Heart right ventricle (tissue), 16 donors: ENCODE results near the gene BAX. TPM values are rescaled to one million over a fixed set of nuclear protein-coding genes. Genes with fewer than 3 reads are reported as not detected.

Experiments
- ATAC-seq, 8 donors: fragments of 200-7000 bp; cut with Tn5 transposase; one replicate each; pipeline ENCODE4 v1.9.1; 2020; ENCODE audit warnings: mild to moderate bottlenecking in 8 of 8, moderate library complexity in 8 of 8, moderate number of reproducible peaks in 1 of 8
- DNase-seq, 2 donors: peaks; one replicate each; pipeline ENCODE4 v3.0.0-alpha.2; 2020
- H3K27ac ChIP-seq, 10 donors: fragments of 200-600 bp; sonication (generic) in 2 of 10; one replicate each; pipeline versions ENCODE4 v1.5.0 to v1.8.0; 2020 to 2022; ENCODE audit warnings: mild to moderate bottlenecking in 3 of 10
- H3K27me3 ChIP-seq, 7 donors: fragments of 200-600 bp; one replicate each; pipeline ENCODE4 v1.8.0; 2021 to 2022; ENCODE audit warnings: mild to moderate bottlenecking in 2 of 7
- H3K36me3 ChIP-seq, 9 donors: fragments of 200-600 bp; sonication (generic) in 1 of 9; one replicate each; pipeline versions ENCODE4 v1.5.0 to v1.8.0; 2020 to 2022; ENCODE audit warnings: mild to moderate bottlenecking in 2 of 9
- H3K4me1 ChIP-seq, 9 donors: fragments of 200-600 bp; sonication (generic) in 1 of 9; one replicate each; pipeline versions ENCODE4 v1.5.0 to v1.8.0; 2020 to 2022; ENCODE audit warnings: mild to moderate bottlenecking in 4 of 9
- H3K4me3 ChIP-seq, 10 donors: fragments of 200-600 bp; sonication (generic) in 2 of 10; one replicate each; pipeline versions ENCODE4 v1.5.0 to v1.8.0; 2020 to 2022; ENCODE audit warnings: mild to moderate bottlenecking in 7 of 10, moderate library complexity in 2 of 10
- H3K9me3 ChIP-seq, 11 donors: fragments of 200-600 bp in 10 of 11; sonication (generic) in 2 of 11; one replicate each; pipeline versions ENCODE4 v1.5.0 to v1.8.0; 2013 to 2022; ENCODE audit warnings: mild to moderate bottlenecking in 2 of 11, control low read depth in 1 of 11, moderate library complexity in 1 of 11
- CTCF ChIP-seq, 9 donors: fragments of 200-600 bp; sonication (generic) in 2 of 9; IDR thresholded peaks; one replicate each; pipeline versions ENCODE4 v1.5.0 to v1.8.0; 2021 to 2022; ENCODE audit warnings: antibody characterized with exemption in 9 of 9, mild to moderate bottlenecking in 5 of 9, moderate library complexity in 1 of 9
- WGBS, 2 donors: extraction: QIAGEN DNeasy Blood & Tissue Kit; methylation state at CpG; one replicate each; pipeline ENCODE4 v1.1.7; 2013; ENCODE audit warnings: inconsistent platforms in 1 of 2; 5-methylcytosine and 5-hydroxymethylcytosine counted together
- intact Hi-C, 10 donors: fragments of 100-400 bp; cut with DNase I; formaldehyde crosslinking; loops; one replicate each; pipeline versions ENCODE4 v1.11.1 to v1.14.2; 2022
- polyA plus RNA-seq, 2 donors: library from polyadenylated mRNA; stranded (reverse); fragments of 200-250 nt; gene quantifications; one replicate each; pipeline ENCODE4 v1.2.3, GENCODE V29; 2013
- total RNA-seq, 10 donors: library from RNA; stranded (reverse); fragmentation: NEBNext Ultra II Directional in 3 of 10; extraction: Animal tissue kit (Norgen Biotek cat#: 25700) in 3 of 10; gene quantifications; one replicate each; pipeline versions ENCODE4 v1.2.1 to v1.2.4, GENCODE V29; 2021 to 2023
- donor health status: Arrhythmogenic right ventricular cardiomyopathy.
- donor health status: ischemic (EF 13 %, LVEDD 7.1; RV severe dilation, severe dysfunction).
- donor health status: healthy with polysubstance abuse.
- donor health status: DM: no; HTN: yes; CAD: no.
- donor health status: DM: no; HTN: no; CAD: no.
- donor health status: ischemic (EF 25% LVEDD 6.9; RV normal size, moderate dysfunction).
- donor health status: ischemic (EF 25% LVEDD 5.7; RV mildly dilated, moderate dysfunction).
- donor health status: healthy.
- donor health status: DM: yes; HTN: yes; CAD: no.
- donor health status: Ischemic cardiomyopathy.
- donor health status: ischemic (EF 35%, LVEDD 5.7; RV mildly dilated, moderate dysfunction).
- donor health status: nonischemic (EF 11% LVEDD 7.7; RV severe dilation, severe dysfunction).
- donor health status: DM: yes; HTN: yes; CAD: no.
- donor health status: PGD.
- donor health status: ischemic (EF 29% LVEDD 5.4; RV normal size, mild dysfunction).
- donor health status: nonischemic (EF 23%, LVEDD 6.1; RV moderate dilation, normal function).

BAX gene
- total and polyA plus RNA-seq, 12 donors = 11.5 to 41.5 (median 19.5) TPM

GRCh38 chr19:48994035-48994386, 39.3 kb downstream of the BAX start:
- H3K4me3 ChIP-seq = peak overlapping the region; percentile 42 to 99 (median 88)
- DNase-seq (no peak), ATAC-seq (no peak)
- TF ChIP-seq CTCF (IDR thresholded peaks at IDR 0.05) = no peak
- peaks cover 9 to 47% (median 42%) of the 10 kb centered on the region in 9 donors for H3K4me1 ChIP-seq
- peaks cover 0 to 20% (median 3%) of the 10 kb centered on the region in 9 donors for H3K36me3 ChIP-seq
- H3K27ac ChIP-seq = peak overlapping the region; percentile 74 to 98 (median 95)
- no peaks in the 10 kb centered on the region for H3K27me3 ChIP-seq
- intact Hi-C loops = loop anchor here in 5 of 10 donors (10.0 kb wide), 4 partner anchors 81 to 221 kb away; partner anchors contain the start of genes KCNA7 (in 2 of the 5), HRC (in 1 of the 5) and TRPM4 (in 1 of the 5)
- H3K9me3 ChIP-seq = no peaks in the 10 kb centered on the region
- 1% methylated on average over 13 of the region's 13 CpGs for WGBS, 2 donors

- peaks cover 0 to 14% (median 13%) of the 10 kb centered on the region in 9 donors for H3K4me1 ChIP-seq
- H3K9me3 ChIP-seq = no peaks in the 10 kb centered on the region
- DNase-seq (no peak), ATAC-seq (no peak)
- no peak overlapping the region for H3K27ac ChIP-seq
- 68% methylated on average over 5 of the region's 5 CpGs for WGBS, 2 donors
- peaks cover 0 to 26% (median 0%) of the 10 kb centered on the region in 9 donors for H3K36me3 ChIP-seq
- peak in 7 of 9 donors; percentile 28 to 57 (median 37) for TF ChIP-seq CTCF (IDR thresholded peaks at IDR 0.05)
- no peak overlapping the region for H3K4me3 ChIP-seq
- intact Hi-C loops = loop anchor here in 5 of 10 donors (10.0 kb wide), 4 partner anchors 77 to 217 kb away; partner anchors contain the start of genes KCNA7 (in 2 of the 5), HRC (in 1 of the 5) and TRPM4 (in 1 of the 5)
- H3K27me3 ChIP-seq = no peaks in the 10 kb centered on the region
Measured at GRCh38 chr19:48997972-48998371, 43.3 kb downstream of the BAX start.

GRCh38 chr19:48999481-49000325, 45.0 kb downstream of the BAX start:
- H3K27ac ChIP-seq = no peak overlapping the region
- peak; percentile 23 to 74 (median 61) for TF ChIP-seq CTCF (IDR thresholded peaks at IDR 0.05)
- peak in 6 of 8 donors; percentile 27 to 71 (median 58) for ATAC-seq
- no peaks in the 10 kb centered on the region for H3K27me3 ChIP-seq
- H3K36me3 ChIP-seq = peaks cover 0 to 44% (median 15%) of the 10 kb centered on the region in 9 donors
- peak in 1 of 2 donors; percentile 52 for DNase-seq
- 60 to 61% methylated on average over 16 of the region's 16 CpGs for WGBS, 2 donors
- no peaks in the 10 kb centered on the region for H3K9me3 ChIP-seq
- intact Hi-C loops = loop anchor here in 5 of 10 donors (10.0 kb wide), 4 partner anchors 75 to 215 kb away; partner anchors contain the start of genes KCNA7 (in 2 of the 5), HRC (in 1 of the 5) and TRPM4 (in 1 of the 5)
- no peak overlapping the region for H3K4me3 ChIP-seq
- H3K4me1 ChIP-seq = peaks cover 0 to 6% (median 5%) of the 10 kb centered on the region in 9 donors

GRCh38 chr19:49004133-49004532, 49.5 kb downstream of the BAX start:
- Histone ChIP-seq H3K36me3 (peaks cover 0 to 86% (median 38%) of the 10 kb centered on the region in 9 donors), H3K27me3 (no peaks in the 10 kb centered on the region), H3K9me3 (no peaks in the 10 kb centered on the region), H3K4me1 (no peaks in the 10 kb centered on the region), H3K4me3 (no peak overlapping the region), H3K27ac (no peak overlapping the region)
- no peak for TF ChIP-seq CTCF (IDR thresholded peaks at IDR 0.05)
- ATAC-seq = no peak
- no peak for DNase-seq
- intact Hi-C loops = no loop called here
- WGBS, 2 donors = 96 to 98% methylated on average over 15 of the region's 15 CpGs
